Medulla oblongata (tissue), 1 donor: ENCODE measurements around the gene IPPK.

ENCODE experiments used
- DNase-seq: peaks from one replicate; pipeline ENCODE4 v3.0.0-alpha.2; 2015; ENCODE audit errors: extremely low spot score

The IPPK gene

DNA sequence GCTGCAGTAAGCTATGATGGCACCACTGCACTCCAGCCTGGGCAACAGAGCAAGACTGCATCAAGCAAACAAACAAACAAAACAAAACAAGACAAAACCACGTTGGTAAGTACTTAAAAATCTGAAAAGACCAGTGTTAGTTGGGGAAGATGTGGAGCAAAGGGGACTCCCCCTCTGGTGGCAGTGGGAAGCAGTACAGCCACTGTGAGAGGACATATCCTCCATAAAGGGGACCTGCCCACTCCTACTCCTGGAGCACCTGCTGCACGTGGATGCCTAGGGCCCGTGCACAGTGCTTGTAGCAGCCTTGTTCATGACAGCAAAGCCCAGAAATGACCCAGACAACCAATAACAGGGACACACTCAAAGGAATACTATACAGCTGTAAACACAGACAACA lies 17.0 kb upstream of the IPPK start:
- no peak for DNase-seq

DNA sequence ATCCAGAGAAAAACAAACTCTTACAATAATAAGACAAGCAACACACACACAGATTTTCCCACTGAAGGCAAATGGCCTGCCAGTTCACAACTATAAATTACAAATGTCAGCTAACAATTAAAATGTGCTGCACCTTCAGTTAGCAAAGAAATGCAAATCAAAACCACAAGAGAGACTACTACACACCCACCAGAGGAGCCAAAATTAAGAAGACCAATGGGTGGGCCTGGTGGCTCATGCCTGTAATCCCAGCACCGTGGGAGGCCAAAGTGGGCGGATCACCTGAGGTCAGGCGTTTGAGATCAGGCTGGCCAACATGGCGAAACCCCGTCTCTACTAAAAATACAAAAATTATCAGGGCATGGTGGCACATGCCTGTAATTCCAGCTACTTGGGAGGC lies 15.1 kb upstream of the IPPK start:
- no peak for DNase-seq

GRCh38 chr9:92682269-92682668 lies 12.3 kb upstream of the IPPK start:
- no peak for DNase-seq

- DNase-seq: no peak
Observed at GRCh38 chr9:92680166-92681119, 10.5 kb upstream of the IPPK start.

- no peak for DNase-seq
Observed at GRCh38 chr9:92679413-92680165, 9.7 kb upstream of the IPPK start.

DNA sequence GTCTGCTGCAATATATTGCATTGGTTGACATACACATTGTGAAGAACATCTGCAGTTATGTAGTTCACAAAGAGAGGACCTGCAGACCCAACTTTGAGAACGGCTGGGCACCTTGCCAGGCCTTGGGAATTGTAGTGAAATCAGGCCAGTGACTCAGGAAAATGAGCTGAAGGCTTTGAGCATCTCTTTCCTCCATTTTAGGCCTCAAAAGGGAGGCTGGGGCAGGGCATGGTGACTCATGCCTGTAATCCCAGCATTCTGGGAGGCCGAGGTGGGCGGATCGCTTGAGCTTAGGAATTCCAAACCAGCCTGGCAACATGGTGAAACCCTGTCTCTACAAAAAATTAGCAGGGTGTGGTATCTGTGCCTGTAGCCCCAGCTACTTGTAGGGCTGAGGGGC lies 1.4 kb upstream of the IPPK start:
- DNase-seq: peak; percentile 35

- DNase-seq: no peak
Observed at GRCh38 chr9:92669527-92669889, 423 bp downstream of the IPPK start.

DNA sequence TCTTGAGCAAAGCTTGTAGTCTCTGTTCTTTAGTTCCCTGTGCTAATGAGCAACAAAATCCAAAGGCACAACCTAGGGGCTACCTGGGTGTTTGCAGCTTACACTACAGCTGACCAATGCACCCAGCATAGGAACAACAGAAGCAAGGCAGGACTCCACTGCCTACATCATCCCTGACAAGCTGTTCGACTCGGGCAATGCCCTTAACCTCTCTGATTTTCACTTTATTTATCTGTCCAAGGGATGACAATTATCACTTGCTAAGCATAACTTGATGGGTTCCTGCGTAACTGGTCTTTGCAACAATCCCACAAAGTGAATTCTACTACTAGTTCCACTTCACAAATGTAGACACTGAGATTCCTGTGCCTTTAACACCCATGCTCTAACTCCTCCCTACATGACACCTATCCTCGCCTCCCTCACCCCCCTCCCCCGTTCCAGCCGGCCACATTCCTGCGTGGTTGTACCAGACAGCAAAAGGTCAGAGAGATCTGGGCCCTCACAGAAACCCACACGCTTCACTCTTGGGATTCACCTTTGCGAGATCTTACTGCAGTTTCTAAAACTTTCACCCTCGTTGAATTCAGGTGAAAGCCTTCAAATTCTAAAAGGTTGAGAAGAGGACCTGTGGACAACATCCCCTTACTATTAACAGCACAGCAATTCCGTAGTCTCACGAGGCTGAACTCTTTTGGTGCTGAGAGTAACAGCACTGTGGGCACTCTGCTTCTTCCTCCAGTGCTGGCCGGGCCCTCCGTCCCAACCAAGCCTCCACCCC lies 995 bp downstream of the IPPK start:
- DNase-seq: peak; percentile 19

GRCh38 chr9:92666912-92667532 lies 2.9 kb downstream of the IPPK start:
- no peak for DNase-seq

DNA sequence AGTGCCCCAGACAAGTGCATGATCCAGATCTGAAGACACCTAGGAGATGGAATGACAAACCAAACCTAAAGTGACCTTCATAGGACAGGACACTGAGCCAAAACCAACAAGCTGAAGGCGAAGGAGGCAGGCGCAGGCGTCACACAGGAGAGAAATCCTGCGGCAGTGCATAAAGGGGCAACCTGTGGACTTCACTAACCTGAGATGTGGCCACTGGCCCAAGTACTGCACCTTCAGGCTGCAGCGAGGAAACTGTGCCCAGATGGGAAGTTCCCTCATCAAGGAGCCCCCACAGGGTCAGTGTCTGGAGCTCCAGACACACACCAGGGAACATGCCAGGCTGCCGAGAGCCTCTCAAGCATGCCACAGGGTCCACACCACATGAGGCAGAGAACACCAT lies 3.7 kb downstream of the IPPK start:
- no peak for DNase-seq

DNA sequence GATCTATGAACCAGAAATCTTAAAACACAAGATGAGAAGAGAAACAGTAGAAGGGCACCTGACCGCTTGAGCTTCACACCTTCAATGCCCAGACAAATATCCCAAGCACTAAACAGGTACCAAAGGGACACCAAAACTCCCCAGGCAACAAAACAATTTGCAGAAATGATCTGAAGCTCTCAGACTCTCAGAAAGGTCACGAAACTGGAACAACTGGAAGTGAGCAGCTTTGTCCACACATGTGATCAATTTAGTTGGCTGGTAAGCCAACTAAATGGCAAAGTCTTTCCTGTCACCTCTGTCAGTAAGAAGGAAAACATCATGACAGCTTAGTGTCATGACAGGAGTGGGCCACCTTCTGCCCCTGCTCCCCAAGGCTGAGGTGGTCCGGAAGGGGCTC lies 4.1 kb downstream of the IPPK start:
- DNase-seq: no peak

DNA sequence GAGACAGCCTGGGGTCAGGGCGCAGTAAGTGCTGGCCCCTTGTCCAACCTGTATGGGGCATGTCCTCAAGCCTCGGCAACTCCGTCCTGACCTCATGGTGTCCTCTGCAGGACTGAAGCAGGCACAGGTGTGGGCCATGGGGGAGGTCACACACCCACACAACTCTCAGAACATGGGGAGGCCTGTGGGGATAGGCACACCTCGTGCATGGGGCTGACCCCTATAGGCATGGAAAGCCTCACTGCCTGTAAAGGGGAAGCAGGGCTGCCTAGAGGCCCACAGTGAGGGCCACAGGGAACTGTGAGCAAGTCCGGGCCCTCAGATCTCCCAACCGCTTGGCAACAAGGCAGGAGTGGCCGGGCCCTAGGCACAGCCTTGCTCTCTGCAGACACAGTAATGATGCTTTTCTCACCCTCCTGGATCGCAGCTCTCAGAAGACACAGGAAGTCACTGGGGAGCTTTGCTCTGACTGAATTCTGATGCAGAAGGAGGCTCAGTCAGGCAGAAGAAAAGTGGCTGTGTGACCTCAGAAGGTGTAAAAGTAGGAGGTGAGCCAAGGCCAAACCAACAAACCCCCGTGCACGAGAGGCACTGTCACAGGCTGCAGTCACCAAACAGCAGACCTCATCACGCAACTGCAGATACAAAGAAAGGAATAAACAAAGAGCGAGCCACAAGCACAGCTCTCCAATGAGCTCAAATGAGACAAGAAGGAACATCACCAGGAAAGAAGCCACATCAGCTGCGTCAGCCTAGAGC lies 5.4 kb downstream of the IPPK start:
- DNase-seq: peak; percentile 69

DNA sequence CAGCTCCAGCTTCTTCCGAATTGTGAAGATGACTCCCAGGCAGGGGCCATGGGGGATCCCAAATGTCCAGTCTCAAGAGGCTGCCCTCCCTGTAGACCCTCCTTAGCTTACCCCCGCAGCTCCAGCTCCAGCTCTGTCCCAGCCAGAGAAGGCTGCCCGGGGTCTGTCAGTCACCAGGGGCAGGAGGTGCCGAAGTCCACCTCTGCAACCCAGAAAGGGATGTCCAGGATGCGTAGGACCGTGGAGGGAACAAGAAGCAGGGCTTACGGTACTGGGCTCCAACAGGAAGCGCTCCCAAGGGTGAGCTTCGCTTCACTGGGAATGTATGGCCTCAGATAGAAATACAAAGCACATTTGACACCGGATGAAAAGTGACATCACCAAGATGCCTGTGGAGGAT lies 6.0 kb downstream of the IPPK start:
- no peak for DNase-seq

DNA sequence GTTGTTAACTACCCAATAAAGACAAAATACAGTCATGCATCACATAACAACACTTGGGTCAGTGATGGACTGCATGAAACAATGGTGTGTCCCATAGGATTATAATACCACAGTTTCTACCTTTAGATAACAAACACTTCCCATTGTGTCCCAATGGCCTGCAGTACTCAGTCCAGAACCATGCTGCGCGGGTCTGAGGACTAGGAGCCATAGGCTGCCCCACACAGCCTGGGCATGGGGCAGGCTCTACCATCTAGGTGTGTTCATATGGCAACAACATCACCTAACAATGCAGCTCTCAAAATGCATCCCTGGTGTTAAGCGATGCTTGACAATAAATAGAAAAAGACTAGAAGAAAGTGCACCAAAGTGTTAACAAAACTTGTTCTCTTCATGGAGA lies 6.8 kb downstream of the IPPK start:
- DNase-seq: no peak

DNA sequence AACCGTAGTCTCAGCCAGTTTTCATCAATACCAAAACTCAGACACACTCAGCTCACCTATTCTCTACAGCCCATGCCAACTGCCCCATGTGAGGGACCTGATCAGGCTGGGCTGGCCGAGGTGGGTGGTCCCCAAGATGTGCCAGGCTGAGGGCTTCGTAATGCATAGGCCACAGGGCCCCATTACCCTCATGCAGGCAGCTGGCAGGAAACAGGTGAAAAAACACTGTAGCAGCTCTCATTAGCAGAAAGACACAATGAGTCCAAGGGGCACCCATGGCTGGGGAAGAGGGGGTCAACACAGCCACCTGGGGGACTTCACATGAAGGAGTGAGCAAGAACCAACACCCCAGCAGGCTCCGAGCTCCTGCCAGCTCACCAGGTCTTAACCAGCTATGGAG lies 8.2 kb downstream of the IPPK start:
- DNase-seq: no peak

GRCh38 chr9:92661127-92661526 lies 8.8 kb downstream of the IPPK start:
- DNase-seq: no peak

DNA sequence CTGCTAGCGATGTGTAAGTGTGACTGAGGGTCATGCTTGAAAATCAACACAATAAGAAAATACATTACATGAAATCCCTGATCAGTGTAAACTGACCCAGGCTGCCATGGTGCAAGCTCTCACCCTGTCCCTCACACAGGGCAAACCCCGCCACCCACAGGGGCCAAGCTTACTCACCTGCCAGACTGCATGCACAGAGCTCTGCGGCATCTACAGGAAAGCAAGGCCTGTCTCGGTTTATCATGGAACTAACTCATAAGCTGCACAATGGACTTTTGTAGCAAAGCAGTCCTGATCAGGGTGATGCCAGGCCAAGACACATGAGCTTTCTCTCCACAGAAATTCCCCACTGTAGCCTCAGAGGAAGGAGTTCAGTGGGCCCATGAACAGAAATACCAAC lies 9.7 kb downstream of the IPPK start:
- DNase-seq: peak; percentile 65

DNA sequence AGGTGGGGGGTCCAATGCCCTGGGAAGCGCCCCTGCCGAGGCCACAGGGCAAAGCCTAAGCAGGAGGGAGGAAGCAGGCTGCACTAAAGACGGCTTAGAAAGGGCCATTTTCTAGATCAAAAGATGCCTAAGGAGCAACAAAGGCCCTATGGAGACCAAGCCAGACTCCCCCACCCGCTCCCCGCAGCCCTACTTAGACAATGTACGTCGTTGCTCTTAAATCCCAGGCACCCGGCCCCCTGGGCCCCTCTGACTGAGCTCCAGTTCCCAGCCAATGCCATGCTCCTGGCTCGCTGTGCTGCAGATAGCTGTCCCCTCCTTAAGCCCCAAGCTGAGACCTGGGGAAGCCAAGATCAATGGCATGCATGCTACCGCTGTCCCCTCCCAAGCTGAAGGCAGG lies 10.3 kb downstream of the IPPK start:
- DNase-seq: no peak

GRCh38 chr9:92658611-92659010 lies 11.3 kb downstream of the IPPK start:
- no peak for DNase-seq

DNA sequence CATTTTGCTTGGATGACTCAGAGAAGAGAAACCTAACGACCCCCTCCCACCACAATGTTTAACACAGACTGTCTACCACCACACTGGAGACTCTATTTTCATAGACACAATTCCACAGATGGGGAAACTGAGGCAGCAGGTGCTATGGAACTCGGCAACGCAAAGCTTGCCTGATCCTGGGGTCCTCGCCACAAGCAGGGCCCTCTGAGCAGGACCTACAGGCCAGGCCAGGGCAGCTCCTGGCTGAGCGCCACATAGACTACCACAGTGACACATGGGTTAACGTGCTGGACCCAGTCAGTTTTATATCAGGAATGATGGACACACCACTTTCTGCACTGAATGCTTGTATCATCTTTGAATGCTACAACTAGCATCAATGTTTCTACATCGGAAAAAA lies 11.8 kb downstream of the IPPK start:
- no peak for DNase-seq
